ENCODE data around the gene CHCHD1. TPM values are rescaled to one million over a fixed set of nuclear protein-coding genes. Genes with fewer than 3 reads are reported as not detected.

CHCHD1 gene
- total RNA-seq (2021; ENCODE audit: unreplicated experiment) (36.6 TPM), Bru-seq, nascent RNA (percentile 89 among the genes with signal in this experiment), BruChase-seq, experiment 1, labeled RNA remaining after a 6-hour chase (percentile 89 among the genes with signal in this experiment), BruChase-seq, experiment 2, labeled RNA remaining after a 2-hour chase (percentile 89 among the genes with signal in this experiment)
- polyA plus RNA-seq (2012) = 37.4 and 50.5 TPM in 2 replicates
- long read RNA-seq, transcript CHCHD1-201 (3 exons, 835 nt) = major isoform, 20 of 30 reads
- long read RNA-seq, partial matches to known transcripts = 4 of 30 reads
- long read RNA-seq, other reads (novel, unspliced or antisense) = 4 of 30 reads

DNA sequence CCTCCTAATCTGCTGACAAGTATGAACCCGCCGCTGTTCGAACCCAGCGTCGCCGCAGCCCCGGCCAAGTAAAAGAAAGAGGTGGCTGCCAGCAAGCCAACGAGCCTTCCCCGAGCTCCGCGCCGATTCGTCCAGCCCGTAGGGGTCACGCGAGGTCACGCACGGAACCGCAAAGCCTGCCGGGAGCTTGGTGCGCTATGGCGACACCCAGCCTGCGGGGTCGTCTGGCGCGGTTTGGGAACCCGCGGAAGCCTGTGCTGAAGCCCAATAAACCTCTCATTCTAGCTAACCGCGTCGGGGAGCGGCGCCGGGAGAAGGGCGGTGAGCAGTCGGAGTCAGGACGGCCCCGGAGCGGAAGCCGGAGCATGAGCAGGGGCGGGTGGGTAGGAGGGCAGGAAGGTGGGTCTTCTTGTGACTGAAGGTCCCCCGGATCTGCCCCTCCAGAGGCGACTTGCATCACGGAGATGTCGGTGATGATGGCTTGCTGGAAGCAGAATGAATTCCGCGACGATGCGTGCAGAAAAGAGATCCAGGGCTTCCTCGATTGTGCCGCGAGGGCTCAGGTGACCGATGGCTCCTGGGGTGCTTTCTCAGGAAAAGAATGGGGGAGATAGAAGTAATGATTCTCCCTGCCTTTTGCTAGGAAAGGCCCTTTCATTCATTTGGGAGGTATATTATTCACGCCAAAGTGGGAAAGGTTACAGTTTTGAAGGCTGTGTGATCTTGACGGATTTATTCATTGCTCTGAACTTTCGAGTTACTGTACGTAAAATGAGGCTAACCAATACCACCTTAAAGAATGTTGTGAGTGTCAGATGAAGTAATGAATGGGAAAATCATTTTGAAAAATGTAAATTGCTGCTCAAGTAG is at the start of gene CHCHD1:
TSS of gene CHCHD1 (plus strand) at position 170 of the 870 bp plus-strand sequence. CDS start at position 198, 28 bp downstream.
- Histone ChIP-seq H3K4me1 (ENCODE audit: control insufficient read depth in 1 of 2, insufficient read depth in 2 of 2, low read length in 2 of 2) (peaks cover 14 to 37% of the 10 kb centered on the region in 2 experiments), H3K27ac (ENCODE audit: low read depth, low read length) (peak within 1 kb of the TSS; percentile 71), H4K20me1 (ENCODE audit: insufficient read depth) (no peaks in the 10 kb centered on the region), H3K9me3 (ENCODE audit: control insufficient read depth in 1 of 2, insufficient read depth in 1 of 2, low read depth in 1 of 2, low read length in 2 of 2) (no peaks in the 10 kb centered on the region), H3K79me2 (ENCODE audit: insufficient read depth, low read length) (peaks cover 68% of the 10 kb centered on the region), H3K36me3 (ENCODE audit: control insufficient read depth in 1 of 2, insufficient read depth in 2 of 2, low read length in 2 of 2) (peaks cover 8% of the 10 kb centered on the region in 2 experiments; a peak in 3 of 4 replicates), H3K9me2 (ENCODE audit: insufficient read depth) (no peaks in the 10 kb centered on the region), H3K4me2 (ENCODE audit: low read length) (peak within 1 kb of the TSS; percentile 76), H3K9ac (ENCODE audit: low read length) (peak within 1 kb of the TSS; percentile 86), H3K4me3 (replicated peaks in 1 of 2; ENCODE audit: low read depth in 1 of 2, low read length in 2 of 2) (peak within 1 kb of the TSS; percentile 68 to 80), H2AFZ (ENCODE audit: low read depth, low read length, poor library complexity, severe bottlenecking) (no peak within 1 kb of the TSS), H3K27me3 (ENCODE audit: insufficient read depth, low read length) (no peaks in the 10 kb centered on the region)
- POLR2A ChIA-PET = interaction anchor here (0.6 to 2.5 kb wide), 4 partner anchors 10 to 62 kb away, joined by 3 to 27 read pairs (median 4); a partner anchor contains a TSS
- TF ChIP-seq, protein P1, sequence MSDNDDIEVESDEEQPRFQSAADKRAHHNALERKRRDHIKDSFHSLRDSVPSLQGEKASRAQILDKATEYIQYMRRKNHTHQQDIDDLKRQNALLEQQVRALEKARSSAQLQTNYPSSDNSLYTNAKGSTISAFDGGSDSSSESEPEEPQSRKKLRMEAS (IDR thresholded peaks at IDR 0.05) = peak; percentile 77
- TF ChIP-seq ZFX (IDR thresholded peaks at IDR 0.05) = no peak
- TF ChIP-seq CBX3 (IDR thresholded peaks at IDR 0.05; ENCODE audit: low read depth) = no peak
- TF ChIP-seq, protein P2, sequence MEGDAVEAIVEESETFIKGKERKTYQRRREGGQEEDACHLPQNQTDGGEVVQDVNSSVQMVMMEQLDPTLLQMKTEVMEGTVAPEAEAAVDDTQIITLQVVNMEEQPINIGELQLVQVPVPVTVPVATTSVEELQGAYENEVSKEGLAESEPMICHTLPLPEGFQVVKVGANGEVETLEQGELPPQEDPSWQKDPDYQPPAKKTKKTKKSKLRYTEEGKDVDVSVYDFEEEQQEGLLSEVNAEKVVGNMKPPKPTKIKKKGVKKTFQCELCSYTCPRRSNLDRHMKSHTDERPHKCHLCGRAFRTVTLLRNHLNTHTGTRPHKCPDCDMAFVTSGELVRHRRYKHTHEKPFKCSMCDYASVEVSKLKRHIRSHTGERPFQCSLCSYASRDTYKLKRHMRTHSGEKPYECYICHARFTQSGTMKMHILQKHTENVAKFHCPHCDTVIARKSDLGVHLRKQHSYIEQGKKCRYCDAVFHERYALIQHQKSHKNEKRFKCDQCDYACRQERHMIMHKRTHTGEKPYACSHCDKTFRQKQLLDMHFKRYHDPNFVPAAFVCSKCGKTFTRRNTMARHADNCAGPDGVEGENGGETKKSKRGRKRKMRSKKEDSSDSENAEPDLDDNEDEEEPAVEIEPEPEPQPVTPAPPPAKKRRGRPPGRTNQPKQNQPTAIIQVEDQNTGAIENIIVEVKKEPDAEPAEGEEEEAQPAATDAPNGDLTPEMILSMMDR (IDR thresholded peaks at IDR 0.05 in 2 of 3, conservative IDR thresholded peaks at IDR 0.05 in 1 of 3; ENCODE audit: borderline replicate concordance in 1 of 3, insufficient read depth in 1 of 3, low read depth in 2 of 3, low read length in 2 of 3) = no peak
- TF ChIP-seq, protein P3, sequence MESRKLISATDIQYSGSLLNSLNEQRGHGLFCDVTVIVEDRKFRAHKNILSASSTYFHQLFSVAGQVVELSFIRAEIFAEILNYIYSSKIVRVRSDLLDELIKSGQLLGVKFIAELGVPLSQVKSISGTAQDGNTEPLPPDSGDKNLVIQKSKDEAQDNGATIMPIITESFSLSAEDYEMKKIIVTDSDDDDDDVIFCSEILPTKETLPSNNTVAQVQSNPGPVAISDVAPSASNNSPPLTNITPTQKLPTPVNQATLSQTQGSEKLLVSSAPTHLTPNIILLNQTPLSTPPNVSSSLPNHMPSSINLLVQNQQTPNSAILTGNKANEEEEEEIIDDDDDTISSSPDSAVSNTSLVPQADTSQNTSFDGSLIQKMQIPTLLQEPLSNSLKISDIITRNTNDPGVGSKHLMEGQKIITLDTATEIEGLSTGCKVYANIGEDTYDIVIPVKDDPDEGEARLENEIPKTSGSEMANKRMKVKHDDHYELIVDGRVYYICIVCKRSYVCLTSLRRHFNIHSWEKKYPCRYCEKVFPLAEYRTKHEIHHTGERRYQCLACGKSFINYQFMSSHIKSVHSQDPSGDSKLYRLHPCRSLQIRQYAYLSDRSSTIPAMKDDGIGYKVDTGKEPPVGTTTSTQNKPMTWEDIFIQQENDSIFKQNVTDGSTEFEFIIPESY (IDR thresholded peaks at IDR 0.05; ENCODE audit: extremely low read depth, insufficient replicate concordance, low read length) = peak; percentile 56
- no peak for TF ChIP-seq EZH2 (IDR thresholded peaks at IDR 0.05)
- peak; percentile 95 for TF ChIP-seq POLR2AphosphoS5 (IDR thresholded peaks at IDR 0.05; ENCODE audit: low read depth, low read length)
- TF ChIP-seq, protein P4, sequence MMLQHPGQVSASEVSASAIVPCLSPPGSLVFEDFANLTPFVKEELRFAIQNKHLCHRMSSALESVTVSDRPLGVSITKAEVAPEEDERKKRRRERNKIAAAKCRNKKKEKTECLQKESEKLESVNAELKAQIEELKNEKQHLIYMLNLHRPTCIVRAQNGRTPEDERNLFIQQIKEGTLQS (IDR thresholded peaks at IDR 0.05) = no peak
- TF ChIP-seq EZH2phosphoT487 (IDR thresholded peaks at IDR 0.05; ENCODE audit: borderline replicate concordance) = no peak
- TF ChIP-seq YY1 (IDR thresholded peaks at IDR 0.05; ENCODE audit: extremely low read depth, insufficient replicate concordance, low read depth, low read length) = peak; percentile 92
- TF ChIP-seq EGR1 (IDR thresholded peaks at IDR 0.05; ENCODE audit: low read depth) = no peak
- no peak; the same call in 1 of the 2 replicates for TF ChIP-seq SP1 (IDR thresholded peaks at IDR 0.05; ENCODE audit: low read depth)
- peak; percentile 91 for TF ChIP-seq POLR2A (IDR thresholded peaks at IDR 0.05; ENCODE audit: borderline replicate concordance, extremely low read depth, insufficient read depth, insufficient read length)
- TF ChIP-seq SIN3A (IDR thresholded peaks at IDR 0.05; ENCODE audit: low read depth) = peak; percentile 92
- RAD21 ChIA-PET (ENCODE audit: low non-redundant PET in 1 of 2, low total read pairs in 2 of 2, uncharacterized antibody in 2 of 2, unreplicated experiment in 2 of 2) = no interaction called here
- intact Hi-C loops (cut with micrococcal nuclease) = loop anchor here (1.0 kb wide), 1 partner anchor 10 kb away; a partner anchor contains a TSS
- CTCF ChIA-PET = interaction anchor here (1.0 kb wide), 1 partner anchor 9 kb away, joined by 3 read pairs; no protein-coding TSS in a partner anchor
- ATAC-seq (peak; percentile 73), DNase-seq (ENCODE audit: low read depth, low spot score) (peak; percentile 76)
- no TSS peak for BruUV-seq (replicated peaks)
